ENCODE results near the gene PABPN1.

PABPN1 gene

GRCh38 chr14:23358042-23358441 lies 36.8 kb downstream of the PABPN1 start:
- DNase-seq (ENCODE audit: low read depth), result no peak
- no peak overlapping the region for H3K4me3 ChIP-seq (ENCODE audit: low read length)
- TF ChIP-seq, protein P1, sequence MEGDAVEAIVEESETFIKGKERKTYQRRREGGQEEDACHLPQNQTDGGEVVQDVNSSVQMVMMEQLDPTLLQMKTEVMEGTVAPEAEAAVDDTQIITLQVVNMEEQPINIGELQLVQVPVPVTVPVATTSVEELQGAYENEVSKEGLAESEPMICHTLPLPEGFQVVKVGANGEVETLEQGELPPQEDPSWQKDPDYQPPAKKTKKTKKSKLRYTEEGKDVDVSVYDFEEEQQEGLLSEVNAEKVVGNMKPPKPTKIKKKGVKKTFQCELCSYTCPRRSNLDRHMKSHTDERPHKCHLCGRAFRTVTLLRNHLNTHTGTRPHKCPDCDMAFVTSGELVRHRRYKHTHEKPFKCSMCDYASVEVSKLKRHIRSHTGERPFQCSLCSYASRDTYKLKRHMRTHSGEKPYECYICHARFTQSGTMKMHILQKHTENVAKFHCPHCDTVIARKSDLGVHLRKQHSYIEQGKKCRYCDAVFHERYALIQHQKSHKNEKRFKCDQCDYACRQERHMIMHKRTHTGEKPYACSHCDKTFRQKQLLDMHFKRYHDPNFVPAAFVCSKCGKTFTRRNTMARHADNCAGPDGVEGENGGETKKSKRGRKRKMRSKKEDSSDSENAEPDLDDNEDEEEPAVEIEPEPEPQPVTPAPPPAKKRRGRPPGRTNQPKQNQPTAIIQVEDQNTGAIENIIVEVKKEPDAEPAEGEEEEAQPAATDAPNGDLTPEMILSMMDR (conservative IDR thresholded peaks at IDR 0.05; ENCODE audit: low read length), result no peak

GRCh38 chr14:23358553-23359166 lies 37.4 kb downstream of the PABPN1 start:
- TF ChIP-seq, protein P1 (conservative IDR thresholded peaks at IDR 0.05; ENCODE audit: low read length), result no peak
- DNase-seq (ENCODE audit: low read depth), result no peak
- H3K4me3 ChIP-seq (ENCODE audit: low read length), result no peak overlapping the region

GRCh38 chr14:23359167-23359626 lies 37.9 kb downstream of the PABPN1 start:
- no peak overlapping the region for H3K4me3 ChIP-seq (ENCODE audit: low read length)
- TF ChIP-seq, protein P1 (conservative IDR thresholded peaks at IDR 0.05; ENCODE audit: low read length), result no peak
- no peak for DNase-seq (ENCODE audit: low read depth)

DNA sequence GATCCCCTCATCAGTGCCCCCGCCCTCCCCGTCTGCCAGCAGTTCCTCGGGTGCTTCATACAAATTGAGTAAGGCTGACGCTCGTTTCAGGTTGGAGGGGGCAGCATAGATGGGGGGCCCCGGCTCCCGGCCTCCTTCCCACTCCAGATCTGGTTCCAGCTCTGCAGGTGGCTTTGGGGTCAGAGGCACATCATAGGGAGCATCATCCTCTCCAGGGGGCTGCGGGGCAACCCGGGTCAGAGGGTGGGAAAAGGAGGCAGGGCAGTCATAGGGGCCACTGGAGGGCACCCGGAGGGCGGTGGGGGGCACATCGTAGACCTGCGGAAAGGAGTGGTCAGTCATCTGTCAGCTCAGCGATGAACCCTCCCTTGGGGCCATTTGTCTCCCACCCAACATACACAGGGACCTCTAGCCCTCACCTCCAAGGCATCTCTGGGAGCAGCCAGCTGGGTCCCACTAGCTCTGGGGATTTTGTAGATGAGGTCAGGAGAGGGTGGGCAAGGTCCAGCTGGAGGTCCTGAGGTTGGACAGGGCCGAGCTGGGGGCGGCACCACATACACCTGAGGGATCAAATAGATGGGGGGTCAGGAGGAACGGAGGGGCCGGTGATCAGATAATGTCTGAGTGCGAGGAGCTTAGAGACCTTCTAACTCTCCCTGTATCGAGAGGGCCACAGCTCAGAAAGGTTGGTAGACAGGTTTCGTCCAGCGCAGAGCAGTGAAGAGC lies 38.6 kb downstream of the PABPN1 start:
- DNase-seq (ENCODE audit: low read depth), result no peak

DNA sequence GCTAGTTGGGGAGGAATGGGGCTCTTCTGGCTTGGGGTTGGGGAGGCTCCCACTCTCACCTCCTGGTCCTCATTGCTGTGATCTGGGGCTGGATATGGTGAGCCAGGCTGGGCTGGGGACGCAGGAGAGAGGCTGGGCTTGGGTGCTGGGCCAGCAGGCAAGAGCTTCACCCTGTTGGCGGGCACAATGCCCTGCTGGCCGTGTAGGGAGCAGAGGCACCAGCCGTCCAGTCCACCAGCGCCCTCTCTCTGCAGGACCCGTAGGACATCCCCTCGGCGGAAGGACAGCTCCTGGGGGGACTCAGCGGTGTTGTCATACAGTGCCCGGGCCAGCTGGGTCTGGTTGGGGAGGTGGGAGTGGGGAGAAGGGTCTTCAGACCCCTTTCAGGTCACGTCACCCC lies 39.2 kb downstream of the PABPN1 start:
- TF ChIP-seq, protein P1 (conservative IDR thresholded peaks at IDR 0.05; ENCODE audit: low read length), result no peak
- H3K4me3 ChIP-seq (ENCODE audit: low read length), result no peak overlapping the region
- DNase-seq (ENCODE audit: low read depth), result no peak

More for the DNA sequence above, 38.6 kb downstream of the PABPN1 start:
- TF ChIP-seq, protein P1 (conservative IDR thresholded peaks at IDR 0.05; ENCODE audit: low read length), result no peak
- H3K4me3 ChIP-seq (ENCODE audit: low read length), result no peak overlapping the region

- H3K4me3 ChIP-seq (ENCODE audit: low read length), result no peak overlapping the region
- TF ChIP-seq, protein P1 (conservative IDR thresholded peaks at IDR 0.05; ENCODE audit: low read length), result no peak
- DNase-seq (ENCODE audit: low read depth), result peak; percentile 82
Measured at GRCh38 chr14:23361320-23361719, 40.1 kb downstream of the PABPN1 start.

DNA sequence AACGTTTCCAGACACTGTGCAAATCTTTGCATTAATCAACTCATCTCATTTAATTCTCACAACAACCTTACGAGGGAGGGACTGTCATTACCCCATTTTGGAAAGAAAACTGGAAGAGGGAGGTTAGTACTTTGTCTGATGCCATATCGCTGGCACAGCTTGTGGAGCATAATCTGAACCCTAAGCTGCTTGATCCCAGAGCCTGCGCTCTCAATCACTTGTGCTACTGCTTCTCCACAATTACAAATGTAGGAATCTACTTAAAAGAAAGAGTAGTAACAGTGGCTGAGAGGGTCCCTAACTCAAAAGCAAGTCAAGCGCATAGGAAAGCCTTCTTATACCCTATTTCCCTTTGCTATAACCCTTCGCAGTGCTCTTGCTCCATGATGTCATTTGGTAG lies 40.5 kb downstream of the PABPN1 start:
- TF ChIP-seq, protein P1 (conservative IDR thresholded peaks at IDR 0.05; ENCODE audit: low read length), result no peak
- no peak overlapping the region for H3K4me3 ChIP-seq (ENCODE audit: low read length)
- no peak for DNase-seq (ENCODE audit: low read depth)

Measured in AG10803 (cell line).